IMR-90 (cell line): ENCODE data around the gene TRAPPC3L.

Source experiments
- CTCF ChIP-seq: conservative IDR thresholded peaks from 2 replicates; pipeline ENCODE4 v1.5.1; 2012; ENCODE audit warnings: mild to moderate bottlenecking, low read depth, low read length, improper control_type of control experiment
- RCOR1 ChIP-seq: IDR thresholded peaks from 2 replicates; pipeline ENCODE4 v1.6.1; 2012; ENCODE audit warnings: mild to moderate bottlenecking, low read length, improper control_type of control experiment; ENCODE audit not compliant: insufficient replicate concordance
- RFX5 ChIP-seq: IDR thresholded peaks from 2 replicates; pipeline ENCODE4 v1.8.0; 2012; ENCODE audit warnings: low read depth, mild to moderate bottlenecking, low read length, moderate library complexity

DNA sequence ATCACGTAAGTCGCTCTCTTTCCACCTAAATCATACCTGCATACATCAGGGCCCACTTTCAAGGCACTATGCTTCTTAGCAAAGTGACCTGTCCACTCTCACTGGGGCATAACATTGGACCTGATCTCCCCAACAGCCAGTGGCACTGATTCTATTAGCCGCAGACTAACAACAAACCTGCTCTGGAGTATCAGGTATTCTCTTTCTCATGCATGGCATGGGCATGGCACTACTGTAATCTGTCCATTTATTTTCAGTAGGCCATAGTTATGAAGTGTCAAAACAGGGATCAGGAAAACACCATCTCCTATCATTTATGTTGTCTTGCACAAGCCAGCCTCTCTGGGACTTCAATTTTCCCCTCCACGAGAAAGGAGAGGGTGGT is 16.5 kb upstream of the TRAPPC3L start:
- TF ChIP-seq CTCF (no peak), RCOR1 (no peak), RFX5 (no peak)
